H1 (cell line): Measurements from ENCODE around the gene GRAMD1B. TPM values are rescaled to one million over a fixed set of nuclear protein-coding genes. Genes with fewer than 3 reads are reported as not detected.

ENCODE experiments used
- CTCF ChIA-PET: fragments of 300-600 bp; sonication (Branson Sonifier 250); formaldehyde crosslinking; loops from one replicate; lab custom pipeline; 2021; ENCODE audit not compliant: partially characterized antibody; lab: Charles Lee
- POLR2A ChIA-PET: fragments of 300-600 bp; sonication (Branson Sonifier 250); formaldehyde crosslinking; loops from one replicate; lab custom pipeline; 2021; ENCODE audit warnings: inconsistent platforms; ENCODE audit not compliant: partially characterized antibody; lab: Charles Lee
- DNase-seq, 2 experiments: peaks; one replicate each; pipeline versions ENCODE4 v3.0.0 to v3.0.0-alpha.2; 2010 to 2022; ENCODE audit warnings: low spot score in 2 of 2, low read depth in 1 of 2, mixed read lengths in 1 of 2
- FAIRE-seq: peaks from 2 replicates; lab custom pipeline; 2011; peaks lifted over from hg19 to GRCh38; lab: Jason Lieb, UNC
- H2AFZ ChIP-seq: 2 replicates; pipeline ENCODE4 v1.8.1; 2012; ENCODE audit warnings: low read length, inconsistent platforms
- H2AK5ac ChIP-seq: 2 replicates; pipeline ENCODE4 v1.6.1; 2013; ENCODE audit warnings: low read depth, low read length
- H2BK120ac ChIP-seq: replicated peaks from 2 replicates; pipeline ENCODE3; 2013; ENCODE audit warnings: low read depth, low read length, inconsistent platforms
- H2BK12ac ChIP-seq: 2 replicates; pipeline ENCODE4 v1.6.1; 2013; ENCODE audit warnings: low read depth, low read length
- H2BK15ac ChIP-seq: 2 replicates; pipeline ENCODE4 v1.6.1; 2013; ENCODE audit warnings: low read length
- H2BK20ac ChIP-seq: 2 replicates; pipeline ENCODE4 v1.6.1; 2013; ENCODE audit warnings: low read length
- H2BK5ac ChIP-seq: 2 replicates; pipeline ENCODE4 v1.6.1; 2013; ENCODE audit warnings: low read depth, low read length
- H3K14ac ChIP-seq: 2 replicates; pipeline ENCODE4 v1.6.1; 2013; ENCODE audit warnings: inconsistent platforms; ENCODE audit not compliant: insufficient read length
- H3K18ac ChIP-seq: 2 replicates; pipeline ENCODE4 v1.6.1; 2013; ENCODE audit warnings: low read length; ENCODE audit errors: extremely low read depth
- H3K23ac ChIP-seq: 2 replicates; pipeline ENCODE4 v1.6.1; 2013; ENCODE audit warnings: inconsistent platforms; ENCODE audit not compliant: insufficient read length
- H3K23me2 ChIP-seq: 2 replicates; pipeline ENCODE4 v1.6.1; 2013; ENCODE audit warnings: low read depth, low read length
- H3K27ac ChIP-seq: 2 replicates; pipeline ENCODE4 v1.6.1; 2011; ENCODE audit warnings: low read depth, low read length, inconsistent platforms
- H3K27me3 ChIP-seq, 4 experiments: replicated peaks in 1 of 4; 1 replicate in 1 of 4; 2 replicates in 3 of 4; pipeline versions ENCODE4 v1.6.1 to v1.8.1; 2011 to 2013; ENCODE audit warnings: low read length in 3 of 4, mild to moderate bottlenecking in 3 of 4, inconsistent platforms in 2 of 4, mixed read lengths in 2 of 4, moderate library complexity in 1 of 4; ENCODE audit not compliant: control insufficient read depth in 3 of 4, insufficient read depth in 3 of 4; ENCODE audit errors: extremely low read depth in 1 of 4
- H3K36me3 ChIP-seq, 4 experiments: 2 replicates each; pipeline versions ENCODE4 v1.6.1 to v1.8.1; 2011 to 2013; ENCODE audit warnings: mild to moderate bottlenecking in 4 of 4, low read length in 3 of 4, moderate library complexity in 2 of 4, control low read depth in 1 of 4, inconsistent platforms in 1 of 4; ENCODE audit not compliant: insufficient read depth in 4 of 4, control insufficient read depth in 2 of 4
- H3K4ac ChIP-seq: replicated peaks from 2 replicates; pipeline ENCODE3; 2013; ENCODE audit warnings: low read length, low read depth, mixed read lengths, inconsistent platforms; ENCODE audit not compliant: insufficient read length
- H3K4me1 ChIP-seq, 4 experiments: replicated peaks in 1 of 4; 1 replicate in 1 of 4; 2 replicates in 3 of 4; pipeline versions ENCODE4 v1.6.1 to v1.8.1; 2011 to 2013; ENCODE audit warnings: low read length in 3 of 4, inconsistent platforms in 2 of 4, mixed read lengths in 1 of 4; ENCODE audit not compliant: insufficient read depth in 4 of 4, control insufficient read depth in 3 of 4
- H3K4me2 ChIP-seq, 2 experiments: 2 replicates each; pipeline versions ENCODE4 v1.6.1 to v1.8.1; 2011 to 2013; ENCODE audit warnings: low read depth in 2 of 2, low read length in 2 of 2, control low read depth in 1 of 2, inconsistent platforms in 1 of 2, mild to moderate bottlenecking in 1 of 2; ENCODE audit not compliant: insufficient read depth in 1 of 2
- H3K4me3 ChIP-seq, 4 experiments: fragments of 200-600, 300-600 bp in 1 of 4; sonication (generic), shearing (Covaris generic), sonication (Bioruptor Twin) in 1 of 4; 2 replicates each; pipeline versions ENCODE4 v1.5.1 to v1.8.1; 2011 to 2016; ENCODE audit warnings: low read length in 4 of 4, low read depth in 3 of 4, control low read depth in 2 of 4, inconsistent platforms in 2 of 4, mild to moderate bottlenecking in 2 of 4, mixed read lengths in 1 of 4, moderate library complexity in 1 of 4; ENCODE audit not compliant: insufficient read depth in 2 of 4; ENCODE audit errors: extremely low read depth in 1 of 4
- H3K56ac ChIP-seq: replicated peaks from 2 replicates; pipeline ENCODE3; 2013; ENCODE audit warnings: low read depth, mild to moderate bottlenecking, mixed read lengths, low read length, inconsistent platforms; ENCODE audit not compliant: insufficient read length
- H3K79me1 ChIP-seq: 2 replicates; pipeline ENCODE4 v1.6.1; 2013; ENCODE audit warnings: low read depth, low read length, control low read depth
- H3K79me2 ChIP-seq, 2 experiments: 2 replicates each; pipeline versions ENCODE4 v1.6.1 to v1.8.1; 2012 to 2013; ENCODE audit warnings: low read length in 2 of 2, mild to moderate bottlenecking in 2 of 2, inconsistent platforms in 1 of 2; ENCODE audit not compliant: insufficient read depth in 2 of 2, control insufficient read depth in 1 of 2
- H3K9ac ChIP-seq, 4 experiments: replicated peaks in 1 of 4; 1 replicate in 1 of 4; 2 replicates in 3 of 4; pipeline versions ENCODE4 v1.6.1 to v1.8.1; 2011 to 2013; ENCODE audit warnings: low read depth in 3 of 4, low read length in 3 of 4, control low read depth in 2 of 4, mild to moderate bottlenecking in 2 of 4, moderate library complexity in 2 of 4, inconsistent platforms in 1 of 4; ENCODE audit errors: extremely low read depth in 1 of 4
- H3K9me3 ChIP-seq, 2 experiments: 2 replicates each; pipeline versions ENCODE4 v1.6.1 to v1.8.1; 2012 to 2013; ENCODE audit warnings: mild to moderate bottlenecking in 2 of 2, moderate library complexity in 2 of 2, control low read depth in 1 of 2, inconsistent platforms in 1 of 2, low read depth in 1 of 2, low read length in 1 of 2, mixed read lengths in 1 of 2; ENCODE audit not compliant: insufficient read depth in 2 of 2
- H4K20me1 ChIP-seq, 2 experiments: replicated peaks in 1 of 2; 2 replicates each; pipeline versions ENCODE3 to v1.8.1; 2011 to 2013; ENCODE audit warnings: inconsistent platforms in 2 of 2, low read length in 2 of 2, mild to moderate bottlenecking in 1 of 2; ENCODE audit not compliant: insufficient read depth in 2 of 2, control insufficient read depth in 1 of 2
- H4K5ac ChIP-seq: 2 replicates; pipeline ENCODE4 v1.6.1; 2013; ENCODE audit warnings: low read length, low read depth, mixed read lengths, inconsistent platforms; ENCODE audit not compliant: insufficient read length
- H4K8ac ChIP-seq: 2 replicates; pipeline ENCODE4 v1.8.0; 2013; ENCODE audit warnings: mild to moderate bottlenecking, moderate library complexity, low read length, inconsistent platforms; ENCODE audit not compliant: insufficient read depth; ENCODE audit errors: extremely low read depth
- H4K91ac ChIP-seq: replicated peaks from 2 replicates; pipeline ENCODE3; 2013; ENCODE audit warnings: low read length, mixed read lengths, inconsistent platforms; ENCODE audit not compliant: insufficient read length
- HDAC6 ChIP-seq: IDR thresholded peaks from one replicate; pipeline ENCODE4 v1.7.1; 2012; ENCODE audit warnings: low read depth, mild to moderate bottlenecking, inconsistent platforms, low read length, moderate library complexity
- WGBS, 2 experiments: shearing (Covaris generic) in 1 of 2; methylation state at CpG; one replicate each; pipeline versions ENCODE4 v1.1.6 to v1.1.7; 2013 to 2015; ENCODE audit warnings: low lambda C conversion rate in 2 of 2, mixed read lengths in 2 of 2, inconsistent platforms in 1 of 2, low coverage in 1 of 2, missing lambda C conversion rate in 1 of 2; ENCODE audit not compliant: insufficient replicate concordance in 2 of 2, insufficient coverage in 1 of 2, insufficient read length in 1 of 2; ENCODE audit errors: extremely low coverage in 1 of 2, missing lambda C conversion rate in 1 of 2; 5-methylcytosine and 5-hydroxymethylcytosine counted together
- polyA plus RNA-seq, 7 experiments: library from polyadenylated mRNA; depleted of rRNA in 3 of 7; stranded (reverse) in 5 of 7; unstranded in 2 of 7; fragments of >200 nt in 5 of 7; fragments of 200-250 nt in 2 of 7; gene quantifications; 1 replicate in 5 of 7; 2 replicates in 1 of 7; 4 replicates in 1 of 7; pipeline versions ENCODE4 v1.2.1 to v1.2.3, GENCODE V29; 2011 to 2013; ENCODE audit warnings: missing spikeins in 2 of 7, mixed read lengths in 2 of 7
- total RNA-seq: library from RNA; stranded (reverse); fragmentation: NEBNext Ultra II Directional; extraction: Animal tissue kit (Norgen Biotek cat#: 25700); gene quantifications from 2 replicates; pipeline ENCODE4 v1.2.1, GENCODE V29; 2021

The GRAMD1B gene
- total and polyA plus RNA-seq, 2 of the 8 experiments (the other 6 are each of a cell fraction or from before 2014, with no cell fraction given), result 10.1 to 21.2 TPM

DNA sequence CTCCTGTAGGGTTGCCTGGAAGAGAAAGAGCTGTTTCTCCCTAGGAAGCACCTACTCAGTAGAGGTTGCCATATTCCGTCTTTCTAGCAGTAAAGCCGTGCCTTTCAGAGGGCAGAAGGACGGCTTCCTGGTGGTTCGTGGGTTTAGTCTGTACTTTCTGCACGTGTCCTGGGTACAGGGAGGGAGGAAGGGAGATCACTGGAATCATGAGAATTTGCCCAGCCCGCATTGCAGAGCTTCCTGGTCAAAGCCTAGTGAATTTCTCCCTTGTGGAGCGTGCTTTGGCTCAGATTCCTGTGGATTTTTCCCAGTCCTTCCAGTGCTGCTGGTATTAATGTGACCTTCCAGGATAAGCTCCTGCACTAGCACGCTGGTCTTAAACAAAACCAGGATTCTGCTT lies 44.9 kb downstream of the GRAMD1B start:
- Histone ChIP-seq H3K14ac (no peak overlapping the region), H3K4ac (no peak overlapping the region)
- no peak for TF ChIP-seq HDAC6
- TF ChIP-seq, all 59 proteins: peak for 0
- H2BK12ac ChIP-seq, result no peak overlapping the region
- POLR2A ChIA-PET, result interaction anchor here (0.7 kb wide), 1 partner anchor 66 kb away, joined by 3 read pairs; no protein-coding TSS in a partner anchor
- no peak for FAIRE-seq
- no peak overlapping the region for H3K4me2 ChIP-seq
- no peak overlapping the region for H2BK120ac ChIP-seq
- DNase-seq, result no peak
- no peak overlapping the region for H3K23ac ChIP-seq
- no peaks in the 10 kb centered on the region; a peak in 1 of 7 replicates for H3K27me3 ChIP-seq
- H3K79me1 ChIP-seq, result no peaks in the 10 kb centered on the region; the same call in 1 of the 2 replicates
- 0 out of 2 replicates have a peak overlapping the region, but pooled peaks have one; percentile 44 for H2BK20ac ChIP-seq
- peaks cover 0 to 8% (median 3%) of the 10 kb centered on the region in 4 experiments; a peak in 5 of 7 replicates for H3K4me1 ChIP-seq
- H2BK5ac ChIP-seq, result no peak overlapping the region
- H3K79me2 ChIP-seq, result peaks cover 0 to 3% of the 10 kb centered on the region in 2 experiments; a peak in 1 of 4 replicates
- H3K27ac ChIP-seq, result no peak overlapping the region
- H4K8ac ChIP-seq, result no peak overlapping the region
- no peak overlapping the region for H4K5ac ChIP-seq
- no peak overlapping the region for H2AFZ ChIP-seq
- H4K91ac ChIP-seq, result no peak overlapping the region
- H3K9me3 ChIP-seq, result no peaks in the 10 kb centered on the region
- CTCF ChIA-PET, result interaction anchor here (0.6 to 2.9 kb wide), 46 partner anchors 9 to 369 kb away, joined by 3 to 69 read pairs (median 4); partner anchors contain the start of gene GRAMD1B
- no peak overlapping the region for H3K56ac ChIP-seq
- H3K18ac ChIP-seq, result no peak overlapping the region
- 84% methylated on average over 8 of the region's 8 CpGs; no CpG with 5 or more reads in 1 of the 2 experiments for WGBS, 2 experiments
- H2AK5ac ChIP-seq, result no peak overlapping the region
- peaks cover 0 to 2% of the 10 kb centered on the region in 2 experiments for H4K20me1 ChIP-seq
- no peak overlapping the region for H3K4me3 ChIP-seq
- no peak overlapping the region for H3K9ac ChIP-seq
- no peak overlapping the region for H2BK15ac ChIP-seq
- no peaks in the 10 kb centered on the region for H3K23me2 ChIP-seq
- no peaks in the 10 kb centered on the region for H3K36me3 ChIP-seq
